Activated T-cell treated with anti-CD3 and anti-CD28 coated beads, Interleukin-2, amount 50 U/mL, for 72 hours (primary cell): ENCODE data around the gene ADORA1. TPM values are rescaled to one million over a fixed set of nuclear protein-coding genes. Genes with fewer than 3 reads are reported as not detected.

Experiments used
- ATAC-seq, 2 donors: fragments of 150-1000 bp; cut with Tn5 transposase; replicated peaks in 1 of 2; 2 replicates each; pipeline ENCODE4 v1.10.0; 2021; ENCODE audit warnings: moderate library complexity in 2 of 2, mild to moderate bottlenecking in 1 of 2
- DNase-seq, 2 donors: peaks; one replicate each; pipeline ENCODE4 v3.0.0; 2021 to 2022; ENCODE audit warnings: mixed read lengths in 1 of 2
- H3K27ac Mint-ChIP-seq: one replicate; pipeline ENCODE4 v1.8.0; 2022; ENCODE audit warnings: mild to moderate bottlenecking, moderate library complexity, mixed read lengths
- H3K27me3 Mint-ChIP-seq: one replicate; pipeline ENCODE4 v1.8.0; 2022; ENCODE audit warnings: low read depth, mixed read lengths
- H3K36me3 Mint-ChIP-seq, 2 donors: one replicate each; pipeline ENCODE4 v1.8.0; 2022; ENCODE audit warnings: mixed read lengths in 2 of 2, mild to moderate bottlenecking in 1 of 2; ENCODE audit not compliant: insufficient read depth in 2 of 2
- H3K4me1 Mint-ChIP-seq: one replicate; pipeline ENCODE4 v1.8.0; 2022; ENCODE audit warnings: low read depth, mixed read lengths
- H3K4me3 Mint-ChIP-seq, 2 donors: one replicate each; pipeline ENCODE4 v1.8.0; 2022; ENCODE audit warnings: mild to moderate bottlenecking in 2 of 2, mixed read lengths in 2 of 2, moderate library complexity in 2 of 2
- H3K9me3 Mint-ChIP-seq, 2 donors: one replicate each; pipeline ENCODE4 v1.8.0; 2022; ENCODE audit warnings: mixed read lengths in 2 of 2
- total RNA-seq, 2 donors: library from RNA; stranded (reverse); gene quantifications; one replicate each; pipeline ENCODE4 v1.2.3, GENCODE V29; 2022

The ADORA1 gene
- total RNA-seq, 2 donors from 2014 or later = not detected

- no peak for DNase-seq
Measured at GRCh38 chr1:203120325-203121153, 7.0 kb upstream of the ADORA1 start.

GRCh38 chr1:203121186-203122015 lies 6.1 kb upstream of the ADORA1 start:
- no peak overlapping the region for H3K27ac Mint-ChIP-seq
- no peak for ATAC-seq
- H3K27me3 Mint-ChIP-seq = peaks cover 70% of the 10 kb centered on the region
- no peaks in the 10 kb centered on the region for H3K9me3 Mint-ChIP-seq
- no peaks in the 10 kb centered on the region for H3K4me1 Mint-ChIP-seq
- DNase-seq = no peak
- H3K4me3 Mint-ChIP-seq = no peak overlapping the region
- H3K36me3 Mint-ChIP-seq = no peaks in the 10 kb centered on the region

More at GRCh38 chr1:203120325-203121153, 7.0 kb upstream of the ADORA1 start:
- no peaks in the 10 kb centered on the region for H3K9me3 Mint-ChIP-seq
- H3K27ac Mint-ChIP-seq = no peak overlapping the region
- H3K4me3 Mint-ChIP-seq = no peak overlapping the region
- peaks cover 68% of the 10 kb centered on the region for H3K27me3 Mint-ChIP-seq
- H3K36me3 Mint-ChIP-seq = no peaks in the 10 kb centered on the region
- no peaks in the 10 kb centered on the region for H3K4me1 Mint-ChIP-seq
- ATAC-seq = no peak

DNA sequence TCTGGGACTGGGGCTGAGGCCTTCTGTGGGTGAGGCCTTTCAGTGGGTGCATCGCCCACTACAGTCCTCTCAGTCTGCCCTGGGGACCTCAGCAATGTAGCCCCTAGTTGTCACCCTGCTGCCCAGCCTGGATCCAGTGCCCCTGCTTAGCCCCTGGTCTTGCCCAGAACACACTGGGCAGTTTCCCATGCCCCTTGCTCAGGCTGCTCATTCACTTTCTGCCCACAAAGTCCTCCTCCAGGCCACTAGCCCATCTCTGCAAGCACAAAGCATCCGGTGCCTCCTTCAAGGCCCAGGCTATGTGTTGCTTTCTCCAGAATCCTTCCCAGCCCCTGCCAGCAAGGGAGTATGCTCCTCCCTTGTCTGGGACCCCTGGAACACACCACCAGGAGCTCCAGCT lies 5.4 kb upstream of the ADORA1 start:
- no peaks in the 10 kb centered on the region for H3K9me3 Mint-ChIP-seq
- no peaks in the 10 kb centered on the region for H3K36me3 Mint-ChIP-seq
- H3K27ac Mint-ChIP-seq = no peak overlapping the region
- H3K4me3 Mint-ChIP-seq = no peak overlapping the region
- peaks cover 3% of the 10 kb centered on the region for H3K4me1 Mint-ChIP-seq
- peaks cover 74% of the 10 kb centered on the region for H3K27me3 Mint-ChIP-seq
- no peak for DNase-seq
- no peak for ATAC-seq

GRCh38 chr1:203124011-203124410 lies 3.5 kb upstream of the ADORA1 start:
- H3K4me3 Mint-ChIP-seq = no peak overlapping the region
- peaks cover 75% of the 10 kb centered on the region for H3K27me3 Mint-ChIP-seq
- no peaks in the 10 kb centered on the region for H3K9me3 Mint-ChIP-seq
- ATAC-seq (no peak), DNase-seq (no peak)
- H3K36me3 Mint-ChIP-seq = no peaks in the 10 kb centered on the region
- H3K27ac Mint-ChIP-seq = no peak overlapping the region
- peaks cover 14% of the 10 kb centered on the region for H3K4me1 Mint-ChIP-seq

- no peaks in the 10 kb centered on the region for H3K9me3 Mint-ChIP-seq
- no peak overlapping the region for H3K27ac Mint-ChIP-seq
- H3K4me3 Mint-ChIP-seq = no peak overlapping the region
- peaks cover 14% of the 10 kb centered on the region for H3K4me1 Mint-ChIP-seq
- no peaks in the 10 kb centered on the region for H3K36me3 Mint-ChIP-seq
- ATAC-seq = no peak
- DNase-seq = no peak
- H3K27me3 Mint-ChIP-seq = peaks cover 79% of the 10 kb centered on the region
Measured at GRCh38 chr1:203124546-203125317, 2.8 kb upstream of the ADORA1 start.

DNA sequence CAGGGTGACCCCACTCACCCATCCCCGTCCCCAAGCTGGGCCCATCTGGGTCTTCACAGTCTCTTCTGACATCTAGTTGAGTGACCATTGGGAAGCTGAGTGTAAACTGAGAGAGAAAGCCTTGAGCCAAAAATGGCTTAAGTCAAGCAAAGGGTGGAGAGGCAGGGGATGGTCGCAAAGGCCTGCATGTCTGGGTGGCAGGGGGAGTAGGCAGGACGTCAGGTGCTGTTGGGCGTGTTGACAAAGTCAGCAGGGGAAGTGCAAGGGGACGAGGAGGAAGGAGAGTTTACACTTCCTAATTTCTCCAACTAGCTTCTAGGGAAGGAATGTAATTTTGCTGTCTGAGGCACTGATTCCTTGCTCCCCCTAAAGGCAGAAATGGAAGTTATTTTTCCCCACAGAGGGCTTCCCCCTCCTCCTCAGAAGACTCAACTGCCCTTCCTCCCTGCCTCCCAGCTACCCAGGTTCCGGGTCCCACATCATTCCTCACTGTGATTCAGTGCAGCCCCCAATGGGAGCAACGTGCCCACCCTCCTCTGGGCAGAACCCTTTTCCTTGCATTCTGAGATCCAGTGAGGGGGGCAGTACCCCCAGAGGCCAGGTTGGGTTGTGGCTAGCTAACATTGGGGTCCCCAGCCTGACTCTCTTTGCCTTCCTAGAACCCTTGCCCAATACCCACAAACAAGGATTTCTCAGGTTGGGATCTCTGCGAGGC lies 1.2 kb upstream of the ADORA1 start:
- peaks cover 14% of the 10 kb centered on the region for H3K4me1 Mint-ChIP-seq
- no peaks in the 10 kb centered on the region for H3K36me3 Mint-ChIP-seq
- H3K9me3 Mint-ChIP-seq = no peaks in the 10 kb centered on the region
- no peak for DNase-seq
- ATAC-seq = no peak
- H3K27me3 Mint-ChIP-seq = peaks cover 63% of the 10 kb centered on the region
- H3K27ac Mint-ChIP-seq = no peak overlapping the region
- H3K4me3 Mint-ChIP-seq = no peak overlapping the region

GRCh38 chr1:203126866-203127665 lies 460 bp upstream of the ADORA1 start:
- no peaks in the 10 kb centered on the region for H3K9me3 Mint-ChIP-seq
- ATAC-seq = no peak
- H3K27ac Mint-ChIP-seq = no peak overlapping the region
- DNase-seq = no peak
- H3K27me3 Mint-ChIP-seq = peaks cover 55% of the 10 kb centered on the region
- peak overlapping the region; percentile 33 to 59 for H3K4me3 Mint-ChIP-seq
- H3K4me1 Mint-ChIP-seq = peaks cover 14% of the 10 kb centered on the region
- H3K36me3 Mint-ChIP-seq = no peaks in the 10 kb centered on the region

DNA sequence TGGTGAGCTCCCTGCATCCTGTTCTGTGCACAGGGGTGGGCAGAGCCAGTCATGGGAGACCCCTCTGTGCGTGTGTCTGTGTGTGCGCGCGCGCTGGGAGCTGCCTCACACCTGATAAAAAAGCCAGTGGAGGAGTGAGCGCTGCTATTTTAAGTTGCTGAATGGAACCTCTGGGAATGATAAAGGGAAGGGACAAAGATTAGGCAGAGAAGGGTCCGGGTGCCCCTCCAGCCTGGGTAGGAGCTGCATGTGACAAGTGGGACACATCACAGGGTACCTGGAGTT lies 847 bp downstream of the ADORA1 start:
- Mint-ChIP-seq H3K27me3 (peaks cover 51% of the 10 kb centered on the region), H3K27ac (no peak overlapping the region), H3K4me1 (peaks cover 14% of the 10 kb centered on the region), H3K4me3 (peak overlapping the region in 1 of 2 donors; percentile 70), H3K36me3 (no peaks in the 10 kb centered on the region), H3K9me3 (no peaks in the 10 kb centered on the region)
- DNase-seq (no peak), ATAC-seq (no peak)

GRCh38 chr1:203128716-203129500 lies 1.4 kb downstream of the ADORA1 start:
- DNase-seq = no peak
- no peaks in the 10 kb centered on the region for H3K36me3 Mint-ChIP-seq
- H3K4me3 Mint-ChIP-seq = peak overlapping the region in 1 of 2 donors; percentile 38

GRCh38 chr1:203129501-203130231 lies 2.1 kb downstream of the ADORA1 start:
- H3K9me3 Mint-ChIP-seq = no peaks in the 10 kb centered on the region
- peaks cover 14% of the 10 kb centered on the region for H3K4me1 Mint-ChIP-seq
- no peak overlapping the region for H3K27ac Mint-ChIP-seq
- H3K27me3 Mint-ChIP-seq = peaks cover 43% of the 10 kb centered on the region
- DNase-seq = no peak
- no peak for ATAC-seq
- no peak overlapping the region for H3K4me3 Mint-ChIP-seq
- no peaks in the 10 kb centered on the region for H3K36me3 Mint-ChIP-seq

More at GRCh38 chr1:203128716-203129500, 1.4 kb downstream of the ADORA1 start:
- no peaks in the 10 kb centered on the region for H3K9me3 Mint-ChIP-seq
- H3K27me3 Mint-ChIP-seq = peaks cover 46% of the 10 kb centered on the region
- peaks cover 14% of the 10 kb centered on the region for H3K4me1 Mint-ChIP-seq
- ATAC-seq = no peak
- no peak overlapping the region for H3K27ac Mint-ChIP-seq

DNA sequence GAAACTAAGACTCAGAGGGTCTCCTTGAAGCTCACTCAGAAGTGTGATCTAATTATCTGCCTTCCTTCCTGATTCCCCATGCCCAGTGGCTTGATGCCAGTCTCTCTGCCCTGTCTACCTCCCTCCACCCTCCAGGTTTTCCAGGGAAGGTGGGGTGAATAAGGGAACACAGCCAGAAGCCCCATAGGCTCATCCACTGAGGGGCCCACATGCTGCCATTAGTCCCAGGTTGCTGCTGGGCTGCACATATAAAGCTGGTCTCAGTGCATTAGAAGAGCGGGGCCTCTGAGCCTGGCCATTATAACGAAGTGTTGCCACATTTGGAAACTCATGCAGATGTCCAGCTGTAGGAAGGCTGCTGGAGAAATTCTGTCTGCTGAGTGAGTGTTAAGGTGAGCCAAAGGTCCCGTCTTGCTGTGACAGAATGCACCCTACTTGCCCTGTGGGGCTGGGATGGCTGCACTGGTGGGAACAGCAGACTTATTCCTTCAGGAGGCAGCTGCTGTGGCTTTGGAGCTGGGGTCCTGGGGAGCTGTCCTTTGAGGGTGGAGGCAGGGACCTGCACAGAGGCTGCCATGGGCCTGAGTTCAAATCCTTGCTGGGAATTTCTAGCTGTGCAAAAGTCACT lies 2.9 kb downstream of the ADORA1 start:
- no peak for ATAC-seq
- Mint-ChIP-seq H3K36me3 (no peaks in the 10 kb centered on the region), H3K4me3 (no peak overlapping the region), H3K27me3 (peaks cover 41% of the 10 kb centered on the region), H3K9me3 (no peaks in the 10 kb centered on the region), H3K4me1 (peaks cover 14% of the 10 kb centered on the region), H3K27ac (no peak overlapping the region)
- DNase-seq = no peak
